ENCODE measurements around the gene KLHL26.

KLHL26 gene

GRCh38 chr19:18647807-18648206 lies 11.0 kb downstream of the KLHL26 start:
- DNase-seq (ENCODE audit: low read depth, low spot score): no peak

GRCh38 chr19:18648973-18649315 lies 12.1 kb downstream of the KLHL26 start:
- no peak for DNase-seq (ENCODE audit: low read depth, low spot score)

GRCh38 chr19:18649371-18650020 lies 12.7 kb downstream of the KLHL26 start:
- DNase-seq (ENCODE audit: low read depth, low spot score): peak; percentile 66

- DNase-seq (ENCODE audit: low read depth, low spot score): no peak
These were observed 13.2 kb downstream of the KLHL26 start for GRCh38 chr19:18650021-18650390.

- DNase-seq (ENCODE audit: low read depth, low spot score): no peak
These were observed 13.7 kb downstream of the KLHL26 start for GRCh38 chr19:18650468-18651041.

GRCh38 chr19:18651300-18651699 lies 14.5 kb downstream of the KLHL26 start:
- no peak for DNase-seq (ENCODE audit: low read depth, low spot score)

GRCh38 chr19:18651733-18652132 lies 14.9 kb downstream of the KLHL26 start:
- DNase-seq (ENCODE audit: low read depth, low spot score): no peak

- no peak for DNase-seq (ENCODE audit: low read depth, low spot score)
These were observed 17.0 kb downstream of the KLHL26 start for GRCh38 chr19:18653853-18654252.

- no peak for DNase-seq (ENCODE audit: low read depth, low spot score)
These were observed 17.6 kb downstream of the KLHL26 start for GRCh38 chr19:18654469-18654868.

GRCh38 chr19:18655173-18655844 lies 18.5 kb downstream of the KLHL26 start:
- DNase-seq (ENCODE audit: low read depth, low spot score): no peak

GRCh38 chr19:18656337-18657086 lies 19.7 kb downstream of the KLHL26 start:
- DNase-seq (ENCODE audit: low read depth, low spot score): no peak

- no peak for DNase-seq (ENCODE audit: low read depth, low spot score)
These were observed 20.9 kb downstream of the KLHL26 start for GRCh38 chr19:18657590-18658365.

GRCh38 chr19:18658366-18658855 lies 21.6 kb downstream of the KLHL26 start:
- no peak for DNase-seq (ENCODE audit: low read depth, low spot score)

GRCh38 chr19:18659281-18660050 lies 22.6 kb downstream of the KLHL26 start:
- DNase-seq (ENCODE audit: low read depth, low spot score): no peak

GRCh38 chr19:18660051-18660910 lies 23.5 kb downstream of the KLHL26 start:
- DNase-seq (ENCODE audit: low read depth, low spot score): no peak

- DNase-seq (ENCODE audit: low read depth, low spot score): no peak
These were observed 24.3 kb downstream of the KLHL26 start for GRCh38 chr19:18660939-18661670.

GRCh38 chr19:18662972-18663732 lies 26.3 kb downstream of the KLHL26 start:
- no peak for DNase-seq (ENCODE audit: low read depth, low spot score)

GRCh38 chr19:18663940-18664530 lies 27.2 kb downstream of the KLHL26 start:
- no peak for DNase-seq (ENCODE audit: low read depth, low spot score)

All from smooth muscle cell of the brain vasculature (primary cell).